ENCODE measurements around the gene STK32C.
"Not testable (repeated sequence)": the region's sequence is repeated elsewhere in the genome, so short reads cannot be mapped to it uniquely, and the experiment has no call there.

STK32C gene

DNA sequence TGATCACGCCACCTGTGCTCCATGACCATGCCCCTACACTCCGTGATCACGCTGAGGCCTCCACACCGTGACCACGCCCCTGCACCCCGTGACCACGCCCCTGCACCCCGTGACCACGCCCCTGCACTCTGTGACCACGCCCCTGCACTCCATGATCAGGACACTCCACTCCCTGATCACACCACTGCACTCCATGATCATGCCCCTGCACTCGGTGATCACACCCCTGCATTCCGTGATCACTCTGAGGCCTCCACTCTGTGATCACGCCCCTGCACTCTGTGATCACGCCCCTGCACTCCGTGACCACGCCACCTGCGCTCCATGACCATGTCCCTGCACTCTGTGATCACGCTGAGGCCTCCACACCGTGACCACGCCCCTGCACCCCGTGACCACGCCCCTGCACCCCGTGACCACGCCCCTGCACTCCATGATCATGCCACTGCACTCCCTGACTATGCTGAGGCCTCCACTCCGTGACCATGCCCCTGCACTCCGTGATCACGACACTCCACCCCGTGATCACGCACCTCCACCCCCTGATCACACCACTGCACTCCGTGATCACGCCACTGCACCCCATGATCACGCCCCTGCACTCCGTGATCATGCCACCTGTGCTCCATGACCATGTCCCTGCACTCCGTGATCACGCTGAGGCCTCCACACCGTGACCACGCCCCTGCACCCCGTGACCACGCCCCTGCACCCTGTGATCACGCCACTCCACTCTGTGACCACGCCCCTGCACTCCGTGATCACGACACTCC lies 27.7 kb downstream of the STK32C start:
- no peak for DNase-seq

DNA sequence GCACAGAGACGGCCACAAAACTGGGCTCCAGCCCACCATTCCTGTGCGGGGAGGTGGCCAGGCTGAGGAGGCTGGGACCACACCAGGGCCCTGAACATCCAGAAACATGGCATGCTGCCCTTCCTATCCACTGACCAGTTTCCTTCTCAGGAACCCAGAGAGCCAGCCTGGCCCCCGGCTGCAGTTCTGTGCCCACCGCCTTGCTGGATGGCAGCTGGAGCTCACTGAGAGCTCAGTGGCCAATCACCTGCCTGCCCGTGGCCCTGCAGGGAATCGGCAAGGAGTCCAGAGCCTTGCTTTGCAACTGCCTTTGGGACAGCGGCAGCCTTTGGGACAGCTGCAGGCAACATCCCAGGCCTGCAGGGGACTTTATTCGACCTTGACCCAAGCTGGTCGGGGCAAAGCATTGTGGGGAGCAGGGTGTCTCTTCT lies 30.4 kb downstream of the STK32C start:
- no peak for DNase-seq

DNA sequence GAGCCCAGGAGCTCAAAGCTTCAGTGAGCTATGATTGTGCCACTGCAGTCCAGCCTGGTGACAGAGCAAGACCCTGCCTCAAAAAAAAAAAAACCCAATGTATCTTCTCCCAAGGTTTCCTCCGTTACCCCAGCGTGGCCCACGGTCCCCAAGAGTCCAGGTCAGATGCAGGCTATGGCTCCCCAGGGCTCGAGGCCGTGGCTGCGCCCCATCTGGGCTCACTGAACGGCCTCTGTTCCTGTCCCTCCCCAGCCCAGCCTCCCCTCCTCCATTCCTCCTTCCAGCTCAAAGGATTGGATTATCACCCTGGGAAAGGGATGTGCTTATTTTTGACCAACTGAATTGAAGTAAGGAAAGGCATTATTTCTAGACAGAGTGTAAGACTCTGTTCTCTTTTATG lies 31.0 kb downstream of the STK32C start:
- no peak for DNase-seq

DNA sequence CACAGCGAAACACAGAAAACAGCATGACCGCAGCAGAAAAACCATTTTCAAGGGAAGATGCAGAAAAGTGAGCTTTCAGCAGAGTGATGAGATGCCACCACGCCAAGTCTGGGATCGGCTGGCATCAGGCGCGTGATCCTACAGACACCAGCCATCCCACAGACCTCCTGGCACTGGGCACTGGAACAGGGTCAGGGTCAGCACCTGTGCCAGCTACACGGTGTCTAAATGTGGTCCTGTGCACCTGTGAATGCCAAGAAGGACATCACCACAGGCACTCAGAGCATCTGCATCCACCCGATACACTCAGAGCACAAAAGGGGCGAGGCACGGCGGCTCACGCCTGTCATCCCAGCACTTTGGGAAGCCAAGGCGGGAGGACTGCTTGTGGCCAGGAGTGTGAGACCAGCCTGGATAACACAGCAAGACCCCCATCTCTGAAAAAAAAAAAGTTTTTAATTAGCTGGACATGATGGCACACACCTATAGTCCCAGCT lies 31.5 kb downstream of the STK32C start:
- DNase-seq: no peak

DNA sequence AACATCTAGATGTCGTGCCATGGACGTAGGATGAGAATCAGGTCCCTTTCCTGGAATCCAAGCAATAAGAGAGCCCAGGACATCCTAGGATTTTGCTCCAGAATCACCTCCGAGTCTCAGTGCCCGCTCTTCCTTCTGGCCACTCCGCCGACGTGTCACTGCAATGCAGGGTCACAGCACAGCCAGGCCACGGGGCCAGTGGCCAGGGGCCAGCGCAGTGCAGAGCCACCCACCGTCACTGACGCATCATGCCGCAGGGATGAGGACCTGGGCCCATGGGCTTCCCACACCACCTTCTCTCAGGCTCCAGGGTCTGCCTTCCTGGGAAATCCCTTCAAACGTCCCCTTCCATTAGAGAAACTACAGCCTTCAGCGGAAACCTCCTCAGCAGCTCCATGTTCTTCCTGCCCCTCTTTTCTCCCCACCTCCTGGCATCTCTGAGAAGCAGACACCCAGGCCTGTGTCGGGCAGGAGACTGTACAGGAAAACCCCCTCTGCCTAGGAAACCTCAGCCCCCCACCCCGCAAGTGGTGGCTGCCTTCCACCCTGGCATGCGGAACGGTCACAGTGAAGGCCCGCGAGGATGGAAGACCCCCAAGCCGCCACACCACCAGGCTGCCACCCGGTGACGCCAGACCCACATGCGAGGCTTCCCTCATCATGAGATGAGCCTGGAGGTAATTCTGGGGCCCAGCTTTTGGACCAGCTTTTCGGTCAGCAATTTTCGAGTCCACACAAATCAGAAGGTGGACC lies 32.1 kb downstream of the STK32C start:
- no peak for DNase-seq

DNA sequence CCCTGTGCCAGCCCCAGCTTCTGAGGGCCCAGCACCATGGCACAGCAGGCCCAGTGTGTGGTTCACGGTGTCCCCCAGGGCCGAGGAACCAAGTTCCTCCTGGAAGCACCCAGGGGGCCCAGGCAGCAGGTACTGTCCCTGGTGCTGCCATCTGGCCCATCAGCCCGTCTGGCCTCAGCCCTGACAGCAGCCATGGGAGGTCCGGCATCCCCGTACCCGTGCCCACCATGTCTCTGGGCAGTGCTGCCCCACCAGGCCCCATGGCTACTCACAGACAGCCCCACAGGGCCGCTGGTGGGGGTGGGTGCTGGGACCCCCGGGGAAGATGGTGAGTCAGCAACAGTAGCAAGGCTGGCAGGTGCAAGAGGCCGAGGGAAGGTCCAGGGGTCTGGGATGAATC lies 32.8 kb downstream of the STK32C start:
- DNase-seq: no peak

DNA sequence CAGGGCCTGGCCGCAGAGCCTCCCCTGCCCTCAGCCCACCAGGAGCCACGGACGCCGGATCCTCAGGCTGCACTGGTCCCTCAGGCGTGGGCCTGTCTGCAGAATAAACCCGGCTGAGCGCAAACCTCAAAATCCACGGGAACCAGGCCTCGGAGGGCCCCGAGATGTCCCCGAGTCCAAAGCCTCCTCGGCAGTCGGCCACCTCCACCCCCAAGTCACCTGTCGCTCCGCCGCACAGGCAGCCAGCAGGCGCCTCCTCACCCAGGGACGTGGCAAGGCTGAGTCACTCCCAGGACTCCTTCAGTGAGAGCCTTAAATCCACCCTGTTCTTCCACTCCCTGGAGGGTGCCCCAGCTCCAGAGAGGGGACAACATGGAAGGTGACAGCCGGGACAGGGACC lies 33.2 kb downstream of the STK32C start:
- no peak for DNase-seq

DNA sequence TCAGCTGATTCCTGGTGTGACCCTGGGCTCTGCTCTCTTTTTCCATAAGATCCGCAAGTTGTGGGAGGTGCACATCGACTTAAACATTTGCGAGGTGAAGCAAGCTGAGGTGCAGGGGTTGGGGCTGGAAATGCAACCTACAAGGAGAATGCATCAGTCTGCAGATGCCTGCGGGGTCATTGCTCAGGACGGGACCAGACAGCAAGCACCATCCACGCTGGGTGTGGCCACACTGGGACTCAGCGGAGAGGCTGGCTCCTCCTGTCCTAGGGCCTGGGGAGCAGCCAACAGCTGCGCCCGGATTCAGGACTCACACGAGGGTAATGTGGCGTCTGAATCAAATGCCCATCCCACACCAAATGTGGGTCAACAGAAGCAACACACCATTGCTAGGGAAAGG lies 33.8 kb downstream of the STK32C start:
- DNase-seq: no peak

DNA sequence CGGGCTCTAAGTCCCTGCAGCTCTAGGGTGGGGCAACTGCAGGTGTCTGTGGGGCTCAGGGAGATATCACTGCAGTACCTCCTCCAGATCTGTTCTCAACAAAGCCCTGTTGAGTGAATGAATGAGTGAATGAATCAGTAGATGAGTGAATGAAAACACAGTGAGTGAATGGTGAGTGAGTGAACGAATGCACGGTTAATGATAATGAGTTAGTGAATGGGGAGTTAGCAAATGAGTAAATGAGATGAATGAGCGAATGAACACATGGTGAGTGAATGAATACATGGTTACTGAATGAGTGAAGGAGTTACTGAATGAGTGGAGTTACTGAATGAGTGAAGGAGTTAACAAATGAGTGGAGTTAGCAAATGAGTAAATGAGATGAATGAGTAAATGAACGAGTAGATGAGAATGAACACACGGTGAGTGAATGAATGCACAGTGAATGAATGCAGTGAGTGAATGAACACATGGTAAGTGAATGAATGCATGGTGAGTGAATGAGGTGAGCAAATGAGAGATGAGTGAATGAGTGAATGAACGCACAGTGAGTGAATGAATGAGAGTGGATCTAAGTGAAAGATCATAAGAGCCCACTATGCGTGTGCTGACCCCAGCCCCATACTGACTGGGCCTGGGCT lies 34.3 kb downstream of the STK32C start:
- no peak for DNase-seq

DNA sequence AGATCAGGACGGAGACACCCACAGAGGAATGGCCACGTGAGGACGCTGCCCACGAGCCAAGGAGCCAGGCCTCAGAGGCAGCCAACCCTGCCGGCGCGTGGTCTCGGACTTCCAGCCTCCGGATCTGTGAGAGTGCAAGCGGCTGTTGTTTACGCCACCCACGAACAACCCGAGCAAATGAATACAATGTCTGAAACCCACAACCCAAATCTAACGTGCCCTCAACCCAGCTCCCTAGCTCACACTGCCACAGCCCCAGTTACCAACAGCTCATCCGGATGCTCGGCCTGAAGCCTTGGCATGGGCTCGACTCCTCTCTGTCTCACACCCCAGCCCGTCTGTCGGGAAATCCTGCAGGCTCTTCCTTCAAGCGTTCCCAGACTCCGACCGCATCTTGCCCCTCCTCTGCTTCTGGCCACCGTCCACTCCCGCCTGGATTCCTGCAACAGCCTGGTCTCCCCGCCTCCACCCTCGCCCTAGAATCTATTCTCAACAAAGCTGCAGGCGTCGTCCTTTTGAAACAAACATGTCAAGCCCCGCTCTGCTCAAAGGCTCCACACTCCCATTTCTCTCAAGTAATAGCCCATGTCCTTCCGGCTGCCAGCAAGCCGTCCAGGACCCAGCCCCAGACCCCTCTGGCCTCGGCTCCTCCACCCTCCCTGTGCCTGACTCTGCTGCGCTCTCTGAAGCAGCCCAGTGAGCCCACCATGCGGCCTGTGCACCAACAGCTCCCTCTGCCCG lies 35.3 kb downstream of the STK32C start:
- no peak for DNase-seq

DNA sequence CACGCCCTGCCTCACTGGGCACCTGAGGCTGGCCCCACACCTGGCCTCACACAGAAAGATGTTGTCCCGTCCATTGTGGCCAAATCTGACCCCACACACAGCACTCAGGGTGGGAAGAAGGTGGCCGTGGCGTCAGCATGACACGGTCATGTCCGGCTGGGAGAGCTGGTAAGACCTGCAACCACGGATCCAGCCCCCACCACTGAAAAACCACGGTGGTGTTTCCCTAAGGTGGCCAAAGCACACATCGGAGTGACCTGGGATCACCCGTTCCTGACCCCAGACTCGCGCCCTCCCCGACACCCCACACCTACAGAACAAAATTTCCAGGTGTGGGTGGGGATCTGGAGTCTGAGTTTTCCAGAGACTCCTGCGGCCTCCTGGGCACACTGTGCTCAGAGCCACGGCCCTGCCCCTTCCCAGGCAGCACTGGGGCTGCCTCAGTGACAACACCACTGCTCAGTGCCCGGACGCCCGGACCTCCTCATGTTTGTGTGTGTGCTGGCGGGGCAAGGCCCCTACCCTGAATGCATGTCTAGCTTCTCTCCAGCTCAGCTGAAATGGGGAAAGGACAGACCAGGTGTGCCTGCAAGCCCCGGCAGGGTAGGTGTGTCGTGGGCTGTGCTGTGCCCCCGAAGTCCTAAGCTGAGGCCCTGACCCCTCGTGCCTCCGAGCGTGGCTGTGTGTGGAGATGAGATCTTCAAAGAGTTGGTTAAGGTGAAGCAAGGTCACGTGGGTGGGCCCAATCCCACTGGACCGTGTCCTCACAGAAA lies 36.1 kb downstream of the STK32C start:
- DNase-seq: no peak

DNA sequence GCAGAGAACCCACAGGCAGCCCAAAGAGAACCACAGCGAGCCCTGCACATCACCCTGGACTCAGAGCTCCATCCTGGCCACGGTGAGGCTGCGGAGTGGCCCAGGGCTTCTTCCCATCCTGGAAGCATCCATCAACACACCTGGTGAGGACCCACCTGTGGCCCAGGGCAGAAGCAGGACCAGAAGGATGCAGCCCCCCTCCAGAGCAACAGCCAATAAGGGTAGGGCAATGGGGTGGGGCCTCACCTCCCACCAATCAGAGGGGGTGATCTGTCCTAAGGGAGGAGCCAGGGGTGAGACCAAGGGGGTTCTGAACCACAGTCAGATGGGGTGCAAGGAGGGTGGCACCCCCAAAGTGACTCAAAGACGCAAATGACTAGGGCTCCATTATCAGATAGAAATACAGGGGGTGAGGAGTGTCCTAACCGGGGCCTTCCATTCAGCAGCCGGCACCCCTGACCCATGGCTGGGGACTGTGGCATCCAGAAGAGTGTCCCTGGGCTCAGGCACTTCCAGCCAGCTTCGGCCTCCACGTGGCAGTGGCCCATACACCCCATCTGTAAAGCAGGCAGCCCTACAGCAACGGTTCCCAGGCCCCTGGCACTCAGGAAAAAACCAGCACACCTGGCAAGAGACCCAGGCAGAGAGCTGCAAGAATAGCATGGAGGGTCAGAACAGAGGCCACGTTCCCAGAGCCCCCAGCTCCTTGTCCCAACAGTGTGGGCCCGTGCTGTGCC lies 36.9 kb downstream of the STK32C start:
- DNase-seq: no peak

DNA sequence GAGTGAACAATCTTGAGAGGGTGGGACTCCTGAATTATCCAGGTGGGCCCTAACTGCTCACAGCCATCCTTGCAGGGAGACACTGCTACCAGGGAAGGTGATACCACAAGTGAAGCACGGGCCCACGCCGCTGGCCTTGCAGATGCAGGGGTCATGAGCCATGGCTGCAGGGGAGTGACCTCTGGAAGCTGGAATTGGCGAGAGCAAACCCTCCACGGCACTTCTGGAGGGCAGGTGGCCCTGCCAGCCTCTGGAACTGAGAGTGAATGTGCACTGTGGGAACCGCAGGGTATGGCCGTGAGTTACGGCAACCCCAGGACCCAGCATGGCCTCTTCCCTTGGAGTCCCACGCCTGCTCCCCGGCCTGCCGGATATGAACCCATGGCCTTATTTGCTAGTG lies 37.5 kb downstream of the STK32C start:
- DNase-seq: no peak

DNA sequence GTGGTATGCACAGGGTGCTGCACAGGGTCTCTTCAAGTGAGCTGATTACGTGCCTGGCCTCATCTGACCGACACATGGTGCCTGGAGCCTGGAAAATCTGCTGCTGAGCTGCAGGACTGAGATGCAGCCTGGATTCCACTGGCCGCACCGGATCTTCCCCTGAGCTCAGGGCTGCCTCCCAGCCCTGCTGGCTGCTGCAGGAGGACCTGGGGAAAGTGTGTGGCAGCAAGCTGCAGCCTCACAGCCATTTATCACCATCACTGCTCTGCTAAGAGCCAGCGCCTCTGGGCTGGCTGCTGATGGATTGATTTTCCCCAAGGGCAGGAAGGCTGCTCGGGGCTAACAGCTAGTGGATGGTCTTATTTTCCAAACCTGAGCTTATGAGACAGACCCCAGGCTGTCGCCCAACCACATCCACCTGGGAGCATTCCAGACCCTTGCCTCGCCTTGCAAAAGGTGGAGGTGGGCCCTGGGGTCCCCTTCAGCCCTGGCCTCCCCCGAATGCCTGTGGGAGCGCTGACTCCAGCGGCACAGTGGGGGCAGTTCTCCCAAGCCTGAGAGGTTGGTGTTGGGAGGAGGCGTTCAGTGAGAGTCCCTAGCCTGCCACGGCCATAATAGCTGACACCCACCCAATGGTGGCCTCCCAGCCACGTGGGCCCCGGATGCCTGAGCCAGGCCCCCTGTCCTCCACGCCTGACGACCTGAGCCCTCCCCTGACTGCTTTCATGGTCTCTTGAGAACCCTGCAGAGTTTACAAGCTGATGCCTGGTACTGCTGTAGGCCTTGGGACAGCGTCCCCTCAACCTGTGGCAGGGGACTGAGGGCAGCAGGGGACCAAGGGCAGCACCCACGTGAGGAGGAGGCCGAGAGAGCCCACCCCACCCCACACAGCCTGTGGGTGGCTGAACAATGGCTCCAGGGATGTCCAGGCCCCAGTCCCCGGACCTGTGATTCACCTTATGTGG lies 38.2 kb downstream of the STK32C start:
- no peak for DNase-seq

DNA sequence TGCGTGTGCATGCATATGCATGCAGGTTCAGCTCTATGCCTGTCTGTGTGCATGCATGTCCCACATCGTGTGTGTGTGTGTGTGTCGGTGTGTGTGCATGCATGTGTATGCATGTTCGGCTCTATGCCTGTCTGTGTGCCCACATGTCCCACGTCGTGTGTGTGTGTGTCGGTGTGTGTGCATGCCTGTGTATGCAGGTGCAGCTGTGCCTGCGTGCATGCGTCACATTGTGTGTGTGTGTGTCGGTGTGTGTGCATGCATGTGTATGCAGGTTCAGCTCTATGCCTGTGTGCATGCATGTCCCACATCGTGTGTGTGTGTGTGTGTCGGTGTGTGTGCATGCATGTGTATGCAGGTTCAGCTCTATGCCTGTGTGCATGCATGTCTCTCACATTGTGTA lies 39.8 kb downstream of the STK32C start:
- not testable (repeated sequence) for DNase-seq

DNA sequence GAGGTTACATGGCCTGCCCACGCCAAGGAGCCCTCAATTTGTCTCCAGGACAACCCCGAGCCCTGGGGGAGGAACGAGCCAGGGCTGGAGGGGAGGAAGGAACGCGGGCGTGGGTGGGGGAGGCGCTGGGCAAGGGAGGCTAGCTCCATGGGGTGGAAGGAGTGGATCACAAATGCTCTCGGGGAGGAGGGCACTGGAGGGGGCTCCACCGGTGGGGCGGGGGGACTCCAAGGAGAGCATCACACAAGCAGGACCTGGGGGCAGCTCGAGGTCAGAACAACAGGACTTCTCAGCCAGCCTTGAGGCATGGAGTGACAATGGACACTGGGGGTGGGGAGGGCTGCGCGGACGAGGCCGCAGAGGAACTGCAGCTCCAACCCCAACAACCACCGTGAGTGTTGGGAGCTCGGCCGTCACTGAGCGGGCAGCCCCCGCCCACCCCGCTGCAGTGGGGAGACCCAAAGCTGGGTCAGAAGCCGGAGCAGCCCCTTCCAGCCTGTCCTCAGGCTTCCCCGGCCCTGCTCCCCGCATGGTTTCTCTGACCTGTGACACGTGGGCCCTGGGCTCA lies 41.1 kb downstream of the STK32C start:
- no peak for DNase-seq

DNA sequence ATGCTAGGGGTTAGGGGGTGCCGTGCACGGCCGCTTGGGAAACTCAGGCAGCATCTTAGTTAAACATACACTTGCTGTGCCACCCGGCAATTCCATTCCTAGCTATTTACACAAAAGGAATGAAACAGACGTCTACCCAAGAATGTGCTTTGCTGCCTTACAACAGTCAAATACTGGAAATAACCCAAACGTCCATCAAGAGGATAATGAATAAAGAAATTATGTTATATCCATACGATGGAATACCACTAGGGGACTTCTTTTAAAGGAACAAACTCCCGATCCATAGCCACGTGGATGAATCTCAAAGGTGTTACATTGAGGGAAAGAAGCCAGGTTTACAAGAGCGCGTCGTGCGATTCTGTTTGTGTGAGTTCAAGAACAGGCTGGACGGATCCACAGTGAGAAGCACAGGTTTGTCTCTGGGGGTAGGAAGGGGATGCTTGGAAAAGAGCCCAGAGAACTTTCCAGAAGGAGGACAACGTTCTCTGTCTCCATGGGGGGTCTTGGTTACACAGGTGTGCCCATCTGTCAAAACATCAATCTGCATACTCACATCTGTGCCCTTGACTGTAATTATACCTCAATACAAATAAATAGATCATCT lies 41.8 kb downstream of the STK32C start:
- DNase-seq: no peak

DNA sequence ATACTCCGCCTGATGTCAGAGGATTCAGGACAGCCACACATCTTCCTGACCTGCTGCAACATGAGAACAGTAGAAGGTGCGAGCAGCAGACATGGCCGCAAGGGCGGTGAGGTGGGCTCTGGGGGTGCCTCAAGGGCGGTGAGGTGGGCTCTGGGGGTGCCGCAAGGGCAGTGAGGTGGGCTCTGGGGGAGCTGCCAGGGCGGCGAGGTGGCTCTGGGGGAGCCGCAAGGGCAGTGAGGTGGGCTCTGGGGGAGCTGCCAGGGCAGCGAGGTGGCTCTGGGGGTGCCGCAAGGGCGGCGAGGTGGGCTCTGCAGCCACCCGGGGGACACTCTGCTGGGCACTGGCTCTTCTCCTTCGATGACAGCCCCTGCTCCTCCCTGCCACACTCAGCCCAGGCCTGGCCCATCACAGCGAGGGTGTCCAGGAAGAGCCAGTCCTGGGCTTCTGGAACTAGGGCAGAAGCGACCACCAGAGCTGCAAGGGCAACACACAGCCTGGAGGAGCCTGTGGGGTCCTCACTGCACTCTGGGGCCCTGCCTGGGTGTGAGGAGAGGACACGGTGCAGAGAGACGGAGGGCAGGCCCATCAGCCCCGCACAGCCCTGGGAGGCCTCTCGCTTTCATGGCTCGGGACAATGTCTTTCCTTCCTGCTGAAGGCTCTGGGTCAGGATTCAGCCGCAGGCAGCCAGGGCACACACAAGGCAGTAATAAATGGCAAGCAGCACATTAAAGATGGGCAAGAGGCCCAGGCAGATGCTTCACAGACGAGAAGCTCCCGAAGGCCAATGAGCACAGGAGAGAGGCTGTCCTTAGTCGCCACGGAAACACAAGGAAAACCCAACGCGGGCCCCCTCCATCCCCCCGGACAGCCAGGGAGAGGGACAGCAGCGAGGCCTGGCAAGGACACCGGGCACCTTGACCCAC lies 42.5 kb downstream of the STK32C start:
- DNase-seq: no peak
